Measurements from ENCODE around the gene TRAF1.

- TF ChIP-seq GATA2 (IDR thresholded peaks at IDR 0.05; ENCODE audit: low read depth, low read length) (no peak), GATA3 (IDR thresholded peaks at IDR 0.05; ENCODE audit: low read depth, low read length) (no peak)
Observed at GRCh38 chr9:120970244-120970643, 43.6 kb upstream of the TRAF1 start.
